Upper lobe of left lung (tissue), 4 donors: ENCODE data around the gene EPHB1.

Experiments used
- CTCF ChIP-seq, 6 experiments: fragments of 450-650 bp in 4 of 6; fragments of 200-600 bp in 2 of 6; sonication (generic) in 2 of 6; IDR thresholded peaks; one replicate each; pipeline ENCODE4 v1.5.1; 2016 to 2019; ENCODE audit warnings: antibody characterized with exemption in 6 of 6
- POLR2A ChIP-seq, 4 donors: fragments of 450-650 bp; IDR thresholded peaks; one replicate each; pipeline ENCODE4 v1.5.1; 2016 to 2017; ENCODE audit warnings: antibody characterized with exemption in 4 of 4, mild to moderate bottlenecking in 2 of 4
- POLR2AphosphoS5 ChIP-seq, 2 donors: sonication (generic); formaldehyde crosslinking; IDR thresholded peaks; one replicate each; pipeline ENCODE4 v1.5.1; 2017; ENCODE audit warnings: antibody characterized with exemption in 2 of 2

DNA sequence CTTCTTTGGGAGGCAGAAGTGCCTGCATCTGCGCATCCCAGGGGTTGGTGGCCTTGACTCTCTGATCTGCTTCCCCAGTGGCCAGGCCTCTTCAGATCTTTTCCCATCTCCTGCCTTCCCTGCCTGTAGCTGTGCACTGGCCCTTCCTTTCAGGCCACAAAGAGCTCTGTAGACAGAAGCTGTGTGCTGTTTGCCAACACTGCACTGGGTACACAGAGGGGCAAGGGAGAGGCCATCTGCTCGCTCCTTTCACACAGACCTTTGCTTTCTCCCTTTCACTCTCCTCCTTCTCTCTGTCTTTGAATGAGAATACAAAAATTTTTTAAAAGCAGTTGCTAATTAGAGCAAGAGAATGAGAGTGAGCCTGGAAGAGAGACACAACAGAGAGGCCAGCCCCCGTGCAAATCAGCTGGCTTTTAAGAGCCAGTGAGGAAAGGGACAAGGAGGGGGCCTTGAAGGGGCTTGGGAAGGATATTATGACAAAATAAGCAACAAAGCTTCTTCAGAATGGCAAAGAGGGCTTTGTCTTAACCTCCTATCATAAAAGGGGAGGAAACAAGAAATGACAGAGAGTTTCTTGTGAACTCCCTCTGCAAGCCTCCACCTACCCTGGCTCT, 170.9 kb downstream of the EPHB1 start:
- TF ChIP-seq POLR2AphosphoS5 (IDR thresholded peaks at IDR 0.05) = no peak
- no peak for TF ChIP-seq POLR2A (IDR thresholded peaks at IDR 0.05)
- TF ChIP-seq CTCF (IDR thresholded peaks at IDR 0.05) = no peak
